ENCODE measurements around the gene MGP.

MGP gene

DNA sequence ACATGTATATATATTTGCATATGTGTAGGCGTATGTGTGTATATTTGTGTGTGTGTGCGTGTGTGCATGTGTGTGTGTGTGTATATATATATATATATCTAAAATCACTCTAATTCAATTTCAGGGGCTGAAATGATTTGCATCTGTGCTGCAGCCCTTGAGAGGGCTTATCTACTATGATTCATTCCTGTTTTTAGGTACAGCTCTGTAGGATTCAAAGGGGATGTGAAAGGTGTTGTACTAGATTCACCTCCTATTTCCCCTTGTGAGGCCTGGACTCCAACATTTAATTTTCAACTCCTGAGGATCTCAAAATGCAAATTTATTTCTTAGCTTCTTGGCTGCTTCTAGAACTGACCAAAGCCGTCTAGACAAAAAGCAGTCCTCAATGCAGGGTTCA, 41.6 kb upstream of the MGP start:
- TF ChIP-seq, protein P1, sequence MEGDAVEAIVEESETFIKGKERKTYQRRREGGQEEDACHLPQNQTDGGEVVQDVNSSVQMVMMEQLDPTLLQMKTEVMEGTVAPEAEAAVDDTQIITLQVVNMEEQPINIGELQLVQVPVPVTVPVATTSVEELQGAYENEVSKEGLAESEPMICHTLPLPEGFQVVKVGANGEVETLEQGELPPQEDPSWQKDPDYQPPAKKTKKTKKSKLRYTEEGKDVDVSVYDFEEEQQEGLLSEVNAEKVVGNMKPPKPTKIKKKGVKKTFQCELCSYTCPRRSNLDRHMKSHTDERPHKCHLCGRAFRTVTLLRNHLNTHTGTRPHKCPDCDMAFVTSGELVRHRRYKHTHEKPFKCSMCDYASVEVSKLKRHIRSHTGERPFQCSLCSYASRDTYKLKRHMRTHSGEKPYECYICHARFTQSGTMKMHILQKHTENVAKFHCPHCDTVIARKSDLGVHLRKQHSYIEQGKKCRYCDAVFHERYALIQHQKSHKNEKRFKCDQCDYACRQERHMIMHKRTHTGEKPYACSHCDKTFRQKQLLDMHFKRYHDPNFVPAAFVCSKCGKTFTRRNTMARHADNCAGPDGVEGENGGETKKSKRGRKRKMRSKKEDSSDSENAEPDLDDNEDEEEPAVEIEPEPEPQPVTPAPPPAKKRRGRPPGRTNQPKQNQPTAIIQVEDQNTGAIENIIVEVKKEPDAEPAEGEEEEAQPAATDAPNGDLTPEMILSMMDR (IDR thresholded peaks at IDR 0.05; ENCODE audit: low read length, missing control alignments) = no peak
- no peak for DNase-seq (ENCODE audit: low read depth)

DNA sequence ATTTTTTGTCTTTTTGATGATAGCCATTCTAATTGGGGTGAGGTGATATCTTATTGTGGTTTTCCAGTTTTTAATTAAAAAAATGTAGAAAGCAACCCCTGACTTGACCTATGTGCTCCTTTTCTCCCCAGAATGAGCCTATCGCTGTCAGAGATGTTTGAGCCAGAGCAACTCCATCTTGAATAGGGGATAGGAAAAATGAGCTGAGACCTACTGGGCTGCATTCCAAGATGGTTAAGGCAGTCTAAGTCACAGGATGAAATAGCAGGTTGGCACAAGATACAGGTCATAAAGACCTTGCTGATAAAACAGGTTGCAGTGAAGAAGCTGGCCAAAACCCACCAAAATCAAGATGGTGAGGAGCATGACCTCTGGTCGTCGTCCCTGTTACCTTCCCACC, 38.9 kb upstream of the MGP start:
- no peak overlapping the region for H3K4me3 ChIP-seq (replicated peaks; ENCODE audit: low read depth, low read length)
- no peak for DNase-seq (ENCODE audit: low read depth)
- TF ChIP-seq, protein P1 (IDR thresholded peaks at IDR 0.05; ENCODE audit: low read length, missing control alignments) = no peak

More for the DNA sequence above, 41.6 kb upstream of the MGP start:
- no peak overlapping the region for H3K4me3 ChIP-seq (replicated peaks; ENCODE audit: low read depth, low read length)

DNA sequence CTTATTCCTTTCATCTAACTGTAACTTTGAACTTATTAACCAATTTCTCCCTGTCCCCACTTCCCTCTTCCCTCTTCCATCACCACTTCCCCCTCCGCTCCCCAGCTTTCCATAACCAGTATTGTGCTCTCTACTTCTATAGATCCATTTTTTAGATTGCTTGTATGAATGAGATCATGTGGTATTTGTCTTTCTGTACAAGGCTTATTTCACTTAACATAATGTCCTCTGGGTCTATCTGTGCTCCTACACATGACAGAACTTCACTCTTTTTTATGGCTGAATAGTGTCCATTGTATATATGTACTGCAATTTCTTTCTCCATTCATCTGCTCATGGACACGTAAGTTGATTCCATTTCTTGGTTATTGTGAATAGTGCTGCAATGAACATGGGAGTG, 38.3 kb upstream of the MGP start:
- TF ChIP-seq, protein P1 (IDR thresholded peaks at IDR 0.05; ENCODE audit: low read length, missing control alignments) = no peak
- H3K4me3 ChIP-seq (replicated peaks; ENCODE audit: low read depth, low read length) = no peak overlapping the region
- no peak for DNase-seq (ENCODE audit: low read depth)

DNA sequence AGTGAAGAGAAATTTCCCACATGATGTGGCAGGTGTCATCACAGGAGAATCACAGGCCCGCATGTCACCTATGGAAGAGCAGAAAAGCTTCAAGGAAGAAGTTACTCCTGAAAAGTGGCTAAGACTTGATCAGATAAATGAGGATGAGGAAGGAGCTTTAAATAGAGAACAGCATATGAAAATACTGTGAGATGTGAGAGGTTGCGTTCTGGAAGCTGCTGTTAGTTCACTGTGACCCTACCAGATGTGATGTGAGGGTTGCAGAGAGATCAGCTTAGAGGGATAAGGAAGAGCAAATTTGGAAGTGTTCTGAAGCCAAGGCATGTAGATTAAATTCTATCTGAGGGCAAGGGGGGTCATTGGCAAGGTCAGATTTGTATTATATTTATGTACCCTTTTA, 35.6 kb upstream of the MGP start:
- TF ChIP-seq, protein P1 (IDR thresholded peaks at IDR 0.05; ENCODE audit: low read length, missing control alignments) = no peak
- no peak for DNase-seq (ENCODE audit: low read depth)
- H3K4me3 ChIP-seq (replicated peaks; ENCODE audit: low read depth, low read length) = no peak overlapping the region

DNA sequence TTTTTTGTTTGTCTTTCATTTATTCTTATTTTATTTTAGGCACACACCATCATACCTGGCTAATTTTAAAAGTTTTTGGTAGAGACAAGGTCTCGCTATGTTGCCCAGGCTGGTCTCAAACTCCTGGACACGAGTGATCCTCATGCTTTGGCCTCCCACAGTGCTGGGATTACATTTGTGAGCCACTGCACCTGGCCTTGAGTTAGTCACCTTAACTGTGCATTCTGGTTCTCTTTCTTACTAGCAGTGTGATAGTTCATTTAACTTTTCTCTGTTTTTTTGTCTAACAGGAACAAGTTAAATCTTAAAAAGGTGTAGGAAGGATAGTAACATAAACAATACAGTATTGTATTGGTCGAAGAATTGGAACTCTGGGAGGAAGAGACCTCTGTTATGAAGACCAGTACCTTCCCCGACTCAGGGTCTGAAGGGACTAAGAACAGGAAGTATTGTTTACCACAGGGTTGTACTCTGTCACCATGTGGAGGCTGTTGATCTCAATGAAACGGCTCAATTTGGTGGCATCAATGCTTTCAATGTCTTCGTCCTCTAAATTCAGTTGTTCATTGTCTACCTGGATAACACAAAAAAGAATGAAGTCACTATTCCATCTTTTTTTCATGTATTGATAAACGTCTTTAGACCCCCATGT, 34.9 kb upstream of the MGP start:
- H3K4me3 ChIP-seq (replicated peaks; ENCODE audit: low read depth, low read length) = no peak overlapping the region
- no peak for DNase-seq (ENCODE audit: low read depth)
- TF ChIP-seq, protein P1 (IDR thresholded peaks at IDR 0.05; ENCODE audit: low read length, missing control alignments) = no peak

DNA sequence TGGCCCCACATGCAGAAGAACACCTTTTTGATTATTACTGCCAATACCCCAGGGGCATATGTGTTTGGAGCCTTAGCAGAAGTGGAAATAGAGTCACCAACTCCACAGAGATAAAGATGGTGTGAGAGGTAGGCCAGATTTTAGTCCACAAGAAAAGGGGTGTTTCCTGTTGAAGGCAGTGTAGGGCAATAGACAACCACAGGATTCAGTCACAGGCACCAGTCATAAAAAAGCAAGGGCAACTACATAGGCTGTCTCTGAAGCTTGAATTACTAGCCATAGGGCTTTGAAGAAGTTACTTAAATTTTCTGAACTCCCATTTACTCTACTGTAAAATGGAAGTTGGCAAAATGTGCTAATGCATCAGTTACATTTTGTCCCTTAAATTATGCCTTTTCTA, 33.8 kb upstream of the MGP start:
- DNase-seq (ENCODE audit: low read depth) = no peak
- TF ChIP-seq, protein P1 (IDR thresholded peaks at IDR 0.05; ENCODE audit: low read length, missing control alignments) = no peak
- H3K4me3 ChIP-seq (replicated peaks; ENCODE audit: low read depth, low read length) = no peak overlapping the region

DNA sequence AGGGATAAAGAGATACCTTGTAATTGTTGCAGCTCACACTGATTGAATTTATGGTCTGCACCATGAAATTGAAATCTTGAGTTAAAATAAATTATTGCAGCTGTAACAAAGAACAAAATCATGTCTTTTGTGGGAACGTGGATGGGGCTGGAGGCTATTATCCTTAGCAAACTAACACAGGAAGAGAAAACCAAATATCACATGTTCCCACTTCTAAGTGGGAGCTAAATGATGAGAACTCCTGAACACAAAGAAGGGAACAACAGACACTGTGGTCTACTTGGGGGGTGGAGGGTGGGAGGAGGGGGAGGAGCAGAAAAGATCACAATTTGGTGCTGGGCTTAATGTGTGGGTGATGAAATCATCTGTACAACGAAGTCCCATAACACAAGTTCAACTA, 30.1 kb upstream of the MGP start:
- H3K4me3 ChIP-seq (replicated peaks; ENCODE audit: low read depth, low read length) = no peak overlapping the region
- no peak for DNase-seq (ENCODE audit: low read depth)
- TF ChIP-seq, protein P1 (IDR thresholded peaks at IDR 0.05; ENCODE audit: low read length, missing control alignments) = no peak
